Activated B cell treated with CpG ODN at 0.5 μM for 24 hours (primary cell): ENCODE data around the gene OBSCN. TPM values are rescaled to one million over a fixed set of nuclear protein-coding genes. Genes with fewer than 3 reads are reported as not detected.
A peak's percentile ranks its signal among the peaks of the same experiment; 100 is the strongest.
"Not testable (repeated sequence)": the region's sequence is repeated elsewhere in the genome, so short reads cannot be mapped to it uniquely, and the experiment has no call there.

Source experiments
- ATAC-seq: fragments of 200-7000 bp; cut with Tn5 transposase; one replicate; pipeline ENCODE4 v1.10.0; 2021; ENCODE audit warnings: low read depth, mild to moderate bottlenecking, moderate library complexity
- CTCF ChIA-PET: fragments of 350-600 bp; sonication (Branson Sonifier 250); formaldehyde crosslinking; loops from one replicate; lab custom pipeline; 2021; ENCODE audit warnings: antibody characterized with exemption; lab: Charles Lee
- POLR2A ChIA-PET: fragments of 350-600 bp; sonication (Branson Sonifier 250); formaldehyde crosslinking; loops from one replicate; lab custom pipeline; 2021; ENCODE audit warnings: antibody characterized with exemption; lab: Charles Lee
- DNase-seq: peaks from one replicate; pipeline ENCODE4 v3.0.0; 2022
- H3K27ac Mint-ChIP-seq: one replicate; pipeline ENCODE4 v1.8.0; 2020; ENCODE audit warnings: mixed read lengths
- H3K27me3 Mint-ChIP-seq: one replicate; pipeline ENCODE4 v1.8.0; 2021; ENCODE audit warnings: mixed read lengths
- H3K36me3 Mint-ChIP-seq: one replicate; pipeline ENCODE4 v1.8.0; 2021; ENCODE audit warnings: low read depth, mixed read lengths
- H3K4me1 Mint-ChIP-seq: one replicate; pipeline ENCODE4 v1.8.0; 2021; ENCODE audit warnings: mixed read lengths
- H3K4me3 Mint-ChIP-seq: one replicate; pipeline ENCODE4 v1.8.0; 2020; ENCODE audit warnings: mild to moderate bottlenecking, mixed read lengths
- H3K9me3 Mint-ChIP-seq: one replicate; pipeline ENCODE4 v1.8.0; 2020; ENCODE audit warnings: mixed read lengths
- intact Hi-C: fragments of 100-400 bp; cut with micrococcal nuclease; formaldehyde crosslinking; loops from one replicate; pipeline ENCODE4 v1.15.1; 2024
- total RNA-seq: library from RNA; stranded (reverse); gene quantifications from 2 replicates; pipeline ENCODE4 v1.2.3, GENCODE V29; 2022
- TF ChIP-seq, protein P1 (sequence below): fragments of 200-600 bp; IDR thresholded peaks from one replicate; pipeline ENCODE4 v1.8.0; 2022; ENCODE audit warnings: antibody characterized with exemption, mild to moderate bottlenecking

OBSCN gene
- total RNA-seq, 1 donor from 2014 or later: 19.8 TPM

DNA sequence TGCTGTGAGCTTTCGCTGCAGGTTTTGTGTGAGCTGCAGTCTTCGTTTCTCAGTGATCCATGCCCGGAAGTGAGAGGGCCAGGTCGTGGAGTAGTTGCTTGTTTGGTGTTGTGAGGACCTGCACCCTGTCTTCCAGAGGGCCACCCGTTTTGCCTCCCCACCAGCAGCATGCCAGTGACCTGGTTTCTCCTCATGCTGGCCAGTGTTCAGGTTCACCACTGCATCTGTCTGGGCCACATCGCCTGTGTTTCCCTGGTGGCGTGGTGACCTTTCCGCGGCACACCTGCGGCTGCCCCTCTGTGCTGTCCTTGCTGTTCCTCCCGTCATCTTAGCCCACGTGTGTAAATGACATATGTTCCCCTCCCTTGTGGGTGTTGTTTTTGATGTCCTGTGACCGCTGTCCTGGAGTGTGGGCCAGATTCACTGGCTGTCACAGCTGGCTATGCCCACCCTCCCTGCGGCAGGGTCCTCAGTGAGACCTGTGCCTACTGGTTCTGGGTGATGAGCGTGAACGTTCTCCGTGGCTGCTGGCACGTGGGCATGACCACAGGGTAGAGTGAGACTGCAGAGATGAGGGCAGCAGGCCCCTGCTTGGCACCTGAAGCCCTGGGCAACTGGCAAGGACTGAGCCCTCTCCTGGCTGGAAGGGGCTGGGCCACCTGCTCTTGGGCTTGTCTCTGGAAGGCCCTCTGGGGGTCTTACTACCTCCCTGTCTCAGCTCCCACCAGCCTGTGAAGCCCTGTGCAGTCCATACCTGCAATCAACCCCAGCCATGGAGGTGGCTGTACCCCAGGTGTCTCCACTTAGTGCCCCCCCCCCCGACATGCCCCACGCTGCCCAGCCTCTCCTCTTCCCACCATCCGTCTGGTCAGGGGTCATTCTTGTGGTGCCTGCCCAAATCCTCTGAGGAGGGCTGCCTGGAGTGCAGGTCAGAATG lies 35.0 kb upstream of the OBSCN start:
- ChIA-PET CTCF (interaction anchor here (1.1 kb wide), 1 partner anchor 40 kb away, joined by 3 read pairs; no protein-coding TSS in a partner anchor), POLR2A (interaction anchor here (0.6 to 1.9 kb wide), 2 partner anchors 7 to 44 kb away, joined by 6 to 11 read pairs; partner anchors contain the start of gene IBA57)
- ATAC-seq: no peak
- Mint-ChIP-seq H3K27ac (no peak overlapping the region), H3K27me3 (no peaks in the 10 kb centered on the region), H3K4me1 (peaks cover 7% of the 10 kb centered on the region), H3K36me3 (peaks cover 22% of the 10 kb centered on the region), H3K4me3 (no peak overlapping the region), H3K9me3 (no peaks in the 10 kb centered on the region)
- TF ChIP-seq, protein P1, sequence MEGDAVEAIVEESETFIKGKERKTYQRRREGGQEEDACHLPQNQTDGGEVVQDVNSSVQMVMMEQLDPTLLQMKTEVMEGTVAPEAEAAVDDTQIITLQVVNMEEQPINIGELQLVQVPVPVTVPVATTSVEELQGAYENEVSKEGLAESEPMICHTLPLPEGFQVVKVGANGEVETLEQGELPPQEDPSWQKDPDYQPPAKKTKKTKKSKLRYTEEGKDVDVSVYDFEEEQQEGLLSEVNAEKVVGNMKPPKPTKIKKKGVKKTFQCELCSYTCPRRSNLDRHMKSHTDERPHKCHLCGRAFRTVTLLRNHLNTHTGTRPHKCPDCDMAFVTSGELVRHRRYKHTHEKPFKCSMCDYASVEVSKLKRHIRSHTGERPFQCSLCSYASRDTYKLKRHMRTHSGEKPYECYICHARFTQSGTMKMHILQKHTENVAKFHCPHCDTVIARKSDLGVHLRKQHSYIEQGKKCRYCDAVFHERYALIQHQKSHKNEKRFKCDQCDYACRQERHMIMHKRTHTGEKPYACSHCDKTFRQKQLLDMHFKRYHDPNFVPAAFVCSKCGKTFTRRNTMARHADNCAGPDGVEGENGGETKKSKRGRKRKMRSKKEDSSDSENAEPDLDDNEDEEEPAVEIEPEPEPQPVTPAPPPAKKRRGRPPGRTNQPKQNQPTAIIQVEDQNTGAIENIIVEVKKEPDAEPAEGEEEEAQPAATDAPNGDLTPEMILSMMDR: no peak
- no peak for DNase-seq
- intact Hi-C loops: no loop called here

DNA sequence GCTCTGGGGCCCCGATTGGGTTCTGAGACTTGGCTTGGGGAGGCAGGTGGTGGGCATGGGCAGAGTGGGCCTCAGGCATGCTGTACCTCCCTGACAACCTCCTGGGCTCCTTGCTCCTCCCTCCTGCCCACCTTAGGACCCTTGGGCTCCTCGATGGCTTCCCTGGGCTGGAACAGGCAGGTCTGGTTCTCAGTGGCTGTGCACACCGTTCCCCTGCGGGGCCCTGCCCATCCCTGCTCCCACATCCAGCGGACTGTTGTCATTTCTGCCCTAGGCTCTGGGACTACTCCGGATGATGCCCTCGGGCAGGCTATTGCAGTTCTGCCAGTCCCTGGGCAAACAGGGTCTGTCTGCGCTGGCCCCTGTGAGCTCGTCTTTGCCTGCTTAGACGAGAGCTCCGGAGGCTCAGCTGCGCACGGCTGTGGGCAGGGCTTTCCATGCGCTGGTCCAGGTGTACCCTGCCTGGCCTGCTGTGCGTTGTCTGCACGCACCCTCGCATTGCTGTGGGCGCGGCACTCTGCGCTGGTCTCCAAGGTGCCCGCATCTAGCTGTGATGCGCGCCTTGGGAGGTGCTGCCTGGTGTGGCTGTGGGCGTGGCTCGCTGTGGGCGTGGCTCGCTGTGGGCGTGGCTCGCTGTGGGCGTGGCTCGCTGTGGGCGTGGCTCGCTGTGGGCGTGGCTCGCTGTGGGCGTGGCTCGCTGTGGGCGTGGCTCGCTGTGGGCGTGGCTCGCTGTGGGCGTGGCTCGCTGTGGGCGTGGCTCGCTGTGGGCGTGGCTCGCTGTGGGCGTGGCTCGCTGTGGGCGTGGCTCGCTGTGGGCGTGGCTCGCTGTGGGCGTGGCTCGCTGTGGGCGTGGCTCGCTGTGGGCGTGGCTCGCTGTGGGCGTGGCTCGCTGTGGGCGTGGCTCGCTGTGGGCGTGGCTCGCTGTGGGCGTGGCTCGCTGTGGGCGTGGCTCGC lies 34.0 kb upstream of the OBSCN start:
- CTCF ChIA-PET, DNase-seq, H3K9me3 Mint-ChIP-seq, H3K27me3 Mint-ChIP-seq, H3K4me3 Mint-ChIP-seq, H3K4me1 Mint-ChIP-seq, H3K27ac Mint-ChIP-seq: not testable (repeated sequence)
- peaks cover 17% of the 10 kb centered on the region for H3K36me3 Mint-ChIP-seq
- ATAC-seq: peak; percentile 61
- intact Hi-C loops: loop anchor here (1.0 to 2.0 kb wide), 4 partner anchors 8 to 385 kb away; partner anchors contain the start of genes GUK1 and MRPL55
- POLR2A ChIA-PET: interaction anchor here (1.9 kb wide), 1 partner anchor 8 kb away, joined by 11 read pairs; the partner anchor contains the start of gene IBA57

DNA sequence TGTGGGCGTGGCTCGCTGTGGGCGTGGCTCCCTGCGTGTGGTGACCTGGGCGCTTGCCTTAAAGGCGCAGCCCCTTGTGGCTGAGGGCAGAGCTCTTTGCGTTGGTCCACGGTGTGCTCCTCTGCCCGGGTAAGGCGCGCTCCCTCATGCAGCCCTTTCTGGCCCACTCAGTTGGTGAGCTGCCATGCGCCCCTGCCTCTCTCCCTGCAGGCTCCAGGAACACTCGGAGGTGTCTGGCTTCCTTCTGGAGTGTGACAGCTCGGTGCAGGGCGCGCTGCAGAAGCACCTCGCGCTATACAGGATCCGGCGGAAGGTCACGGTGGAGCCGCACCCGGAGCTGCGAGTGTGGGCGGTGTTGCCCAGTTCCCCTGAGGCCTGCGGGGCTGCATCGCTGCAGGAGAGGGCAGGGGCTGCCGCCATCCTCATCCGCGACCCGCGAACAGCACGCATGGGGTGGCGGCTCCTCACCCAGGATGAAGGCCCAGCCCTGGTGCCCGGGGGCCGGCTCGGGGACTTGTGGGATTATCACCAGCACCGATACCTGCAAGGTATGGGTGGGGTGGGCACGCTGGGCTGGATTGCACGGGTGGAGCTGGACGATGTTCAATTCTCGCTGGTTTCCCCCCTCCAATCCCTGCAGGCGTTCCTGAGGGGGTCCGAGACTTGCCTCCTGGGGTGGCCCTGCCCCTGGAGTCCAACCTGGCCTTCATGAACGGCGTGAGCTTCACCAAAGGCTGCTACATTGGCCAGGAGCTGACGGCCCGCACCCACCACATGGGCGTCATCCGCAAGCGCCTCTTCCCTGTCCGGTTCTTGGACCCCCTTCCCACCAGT lies 33.1 kb upstream of the OBSCN start:
- Mint-ChIP-seq H3K27ac (no peak overlapping the region), H3K4me3 (no peak overlapping the region), H3K9me3 (no peaks in the 10 kb centered on the region), H3K36me3 (peaks cover 17% of the 10 kb centered on the region), H3K27me3 (no peaks in the 10 kb centered on the region), H3K4me1 (peaks cover 6% of the 10 kb centered on the region)
- DNase-seq (no peak), ATAC-seq (peak; percentile 59)
- ChIA-PET POLR2A (interaction anchor here (0.5 to 1.9 kb wide), 2 partner anchors 9 to 39 kb away, joined by 3 to 11 read pairs; partner anchors contain the start of gene IBA57), CTCF (no interaction called here)
- TF ChIP-seq, protein P1: no peak
- intact Hi-C loops: loop anchor here (1.0 to 2.0 kb wide), 4 partner anchors 8 to 386 kb away; partner anchors contain the start of genes GUK1 and MRPL55

DNA sequence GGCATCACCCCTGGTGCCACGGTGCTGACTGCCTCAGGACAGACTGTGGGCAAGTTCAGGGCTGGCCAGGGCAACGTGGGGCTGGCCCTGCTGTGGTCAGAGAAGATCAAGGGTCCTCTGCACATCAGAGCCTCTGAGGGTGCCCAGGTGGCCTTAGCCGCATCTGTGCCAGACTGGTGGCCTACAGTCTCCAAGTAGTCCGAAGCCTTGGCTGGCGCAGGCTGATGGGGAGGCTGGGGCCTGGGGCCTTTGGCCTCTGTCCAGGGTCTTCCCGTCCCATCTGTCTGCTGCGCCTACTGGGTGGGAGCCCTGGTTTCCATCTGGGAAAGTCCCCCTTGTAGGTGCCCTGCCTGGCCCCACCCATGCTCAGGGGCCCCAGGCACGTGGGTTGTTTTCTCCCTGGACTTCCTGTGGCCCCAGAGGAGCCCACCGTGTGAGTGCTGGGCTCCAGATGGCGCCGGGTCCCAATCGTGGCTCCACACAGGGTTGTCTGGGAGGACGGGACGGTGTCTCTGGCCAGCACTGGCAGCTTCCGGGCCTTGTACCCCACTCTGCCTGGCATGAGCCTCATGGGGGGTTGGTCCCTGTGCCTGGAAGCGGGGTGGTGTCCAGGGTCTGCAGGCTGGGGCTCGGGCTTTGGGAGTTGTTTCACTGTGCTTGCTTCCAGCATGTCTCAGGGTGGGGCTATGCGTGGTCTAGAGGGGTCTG lies 32.4 kb upstream of the OBSCN start:
- intact Hi-C loops: loop anchor here (2.0 kb wide), 3 partner anchors 35 to 387 kb away; partner anchors contain the start of genes GUK1 and MRPL55
- POLR2A ChIA-PET: interaction anchor here (0.5 to 1.9 kb wide), 2 partner anchors 10 to 38 kb away, joined by 3 to 11 read pairs; partner anchors contain the start of gene IBA57
- DNase-seq (no peak), ATAC-seq (no peak)
- peaks cover 6% of the 10 kb centered on the region for H3K4me1 Mint-ChIP-seq
- no peaks in the 10 kb centered on the region for H3K27me3 Mint-ChIP-seq
- H3K27ac Mint-ChIP-seq: no peak overlapping the region
- no peaks in the 10 kb centered on the region for H3K9me3 Mint-ChIP-seq
- peaks cover 16% of the 10 kb centered on the region for H3K36me3 Mint-ChIP-seq
- CTCF ChIA-PET: no interaction called here
- TF ChIP-seq, protein P1: no peak
- no peak overlapping the region for H3K4me3 Mint-ChIP-seq
